22Rv1 (cell line): ENCODE measurements around the gene SORBS1.

Source experiments
- CTCF ChIP-seq: fragments of 450-650 bp; IDR thresholded peaks from 2 replicates; pipeline ENCODE4 v1.5.1; 2017; ENCODE audit warnings: mild to moderate bottlenecking
- ZFX ChIP-seq: fragments of 450-650 bp; IDR thresholded peaks from 2 replicates; pipeline ENCODE4 v1.6.1; 2017; ENCODE audit warnings: antibody characterized with exemption, borderline replicate concordance

GRCh38 chr10:95434583-95434982 is 126.6 kb downstream of the SORBS1 start:
- TF ChIP-seq CTCF (no peak), ZFX (no peak)
